ACHN (cell line): ENCODE results near the gene TUBB4B.
"Not testable (repeated sequence)": the region's sequence is repeated elsewhere in the genome, so short reads cannot be mapped to it uniquely, and the experiment has no call there.

Experiments used
- DNase-seq: peaks from one replicate; pipeline ENCODE4 v3.0.0-alpha.2; 2015
- in situ Hi-C: cut with HindIII; loops from 2 replicates; pipeline ENCODE4 v1.10.0; 2017; ENCODE audit warnings: low sequenced_read_pairs, low pct_ligation_motif_present, low pct_unique_long_range_greater_than_20kb

The TUBB4B gene

DNA sequence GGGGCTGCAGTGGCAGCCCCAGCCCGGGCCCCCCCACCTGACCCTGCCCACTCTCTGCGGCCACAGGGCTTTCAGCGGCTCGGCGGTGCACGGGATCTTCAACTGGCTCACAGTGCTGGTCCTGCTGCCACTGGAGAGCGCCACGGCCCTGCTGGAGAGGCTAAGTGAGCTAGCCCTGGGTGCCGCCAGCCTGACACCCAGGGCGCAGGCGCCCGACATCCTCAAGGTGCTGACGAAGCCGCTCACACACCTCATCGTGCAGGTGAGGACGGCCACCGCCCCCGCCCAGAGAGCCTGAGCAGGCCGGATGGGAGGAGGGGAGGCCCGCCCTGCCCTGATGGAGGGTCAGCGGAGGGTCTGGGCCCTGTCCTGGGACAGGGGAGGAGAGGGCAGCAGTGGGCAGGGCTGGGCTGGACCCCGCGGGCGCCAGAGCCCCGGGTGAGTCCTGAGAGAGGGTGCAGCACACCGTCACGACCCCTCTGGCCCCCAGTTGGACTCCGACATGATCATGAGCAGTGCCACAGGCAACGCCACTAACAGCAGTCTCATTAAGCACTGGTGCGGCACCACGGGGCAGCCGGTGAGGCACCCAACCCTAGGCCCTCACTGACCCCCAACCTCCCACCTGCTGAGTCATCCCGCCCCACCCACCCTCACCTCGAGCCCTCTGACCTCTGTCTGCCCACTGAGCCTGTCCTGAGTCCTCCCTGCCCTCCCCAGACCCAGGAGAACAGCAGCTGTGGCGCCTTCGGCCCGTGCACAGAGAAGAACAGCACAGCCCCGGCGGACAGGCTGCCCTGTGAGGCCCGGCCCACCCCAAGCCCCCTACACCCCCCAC is 7.7 kb upstream of the TUBB4B start:
- in situ Hi-C loops: no loop called here
- no peak for DNase-seq

DNA sequence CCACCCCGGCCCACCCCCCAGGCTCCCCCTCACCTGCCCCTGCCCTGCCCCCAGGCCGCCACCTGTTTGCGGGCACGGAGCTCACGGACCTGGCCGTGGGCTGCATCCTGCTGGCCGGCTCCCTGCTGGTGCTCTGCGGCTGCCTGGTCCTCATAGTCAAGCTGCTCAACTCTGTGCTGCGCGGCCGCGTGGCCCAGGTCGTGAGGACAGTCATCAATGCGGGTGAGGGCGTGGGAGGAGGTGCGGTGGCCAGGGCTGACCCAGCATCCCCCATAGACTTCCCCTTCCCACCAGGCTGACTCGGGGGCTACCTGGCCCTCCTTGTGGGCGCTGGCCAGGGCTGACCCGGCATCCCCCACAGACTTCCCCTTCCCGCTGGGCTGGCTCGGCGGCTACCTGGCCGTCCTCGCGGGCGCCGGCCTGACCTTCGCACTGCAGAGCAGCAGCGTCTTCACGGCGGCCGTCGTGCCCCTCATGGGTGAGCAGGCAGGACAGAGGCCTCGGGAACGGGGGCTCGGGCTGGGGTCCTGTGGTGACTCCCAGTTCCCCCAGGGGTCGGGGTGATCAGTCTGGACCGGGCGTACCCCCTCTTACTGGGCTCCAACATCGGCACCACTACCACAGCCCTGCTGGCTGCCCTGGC is 6.9 kb upstream of the TUBB4B start:
- no peak for DNase-seq
- in situ Hi-C loops: no loop called here

DNA sequence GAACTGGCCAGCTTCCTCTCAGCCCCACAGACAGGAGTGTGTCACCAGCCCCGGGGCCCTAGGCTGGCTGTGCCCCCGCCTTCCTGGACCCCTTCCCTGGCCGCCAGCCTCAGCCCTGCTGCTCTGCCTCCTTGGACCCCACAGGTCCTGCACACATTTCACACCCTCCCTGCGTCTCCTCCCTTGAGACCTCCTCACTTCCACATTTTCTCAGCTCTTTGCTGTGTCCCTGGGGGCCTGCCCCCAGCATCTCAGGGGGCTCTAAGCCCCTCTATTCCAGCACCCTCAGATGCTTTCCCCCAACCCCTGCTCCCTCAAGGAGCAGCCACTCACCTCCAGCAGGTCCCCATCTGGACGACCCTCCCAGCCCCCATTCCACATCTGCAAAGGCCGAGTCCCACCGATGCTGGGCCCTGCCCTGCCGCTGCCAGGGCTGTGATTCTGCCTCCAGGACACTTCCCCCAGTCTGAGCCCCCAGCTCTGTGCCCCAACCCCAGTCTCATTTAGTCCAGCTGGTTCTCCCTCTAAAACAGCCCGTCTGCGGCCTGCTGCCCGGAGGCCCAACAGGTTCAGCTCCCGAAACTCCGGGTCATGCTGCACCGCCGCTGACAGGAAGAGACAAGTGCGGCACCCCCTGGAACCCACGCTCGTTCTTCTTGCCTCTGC is 6.2 kb upstream of the TUBB4B start:
- no peak for DNase-seq

DNA sequence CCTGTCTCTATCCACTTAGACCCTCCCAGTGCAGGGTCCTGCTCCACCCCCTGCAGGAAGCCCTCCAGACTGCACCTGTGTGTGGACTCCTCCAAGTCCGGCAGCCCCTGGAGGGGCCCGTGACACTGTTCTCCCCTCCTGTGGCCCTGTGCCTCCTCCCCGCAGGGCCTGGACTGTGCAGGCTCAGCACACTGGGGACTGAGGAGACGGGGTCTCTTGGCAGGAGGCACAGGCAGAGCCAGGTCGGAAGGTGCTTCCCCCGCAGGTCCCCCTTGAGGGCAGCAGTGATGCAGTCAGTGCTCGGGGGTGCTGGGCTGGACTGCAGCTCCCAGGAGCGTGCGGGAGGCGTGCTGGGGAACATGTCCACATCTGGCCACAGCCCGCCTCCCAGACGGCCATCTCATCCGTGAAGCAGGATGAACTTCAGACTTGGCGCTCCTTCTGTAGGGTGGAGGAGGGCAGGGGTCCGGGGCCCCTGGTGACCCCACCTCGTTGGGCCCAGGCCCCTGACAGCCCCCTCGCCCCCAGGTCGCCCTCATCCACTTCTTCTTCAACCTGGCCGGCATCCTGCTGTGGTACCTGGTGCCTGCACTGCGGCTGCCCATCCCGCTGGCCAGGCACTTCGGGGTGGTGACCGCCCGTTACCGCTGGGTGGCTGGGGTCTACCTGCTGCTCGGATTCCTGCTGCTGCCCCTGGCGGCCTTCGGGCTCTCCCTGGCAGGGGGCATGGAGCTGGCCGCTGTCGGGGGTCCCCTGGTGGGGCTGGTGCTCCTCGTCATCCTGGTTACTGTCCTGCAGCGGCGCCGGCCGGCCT is 5.5 kb upstream of the TUBB4B start:
- in situ Hi-C loops: no loop called here
- no peak for DNase-seq

More for the DNA sequence above, 6.2 kb upstream of the TUBB4B start:
- in situ Hi-C loops: no loop called here

DNA sequence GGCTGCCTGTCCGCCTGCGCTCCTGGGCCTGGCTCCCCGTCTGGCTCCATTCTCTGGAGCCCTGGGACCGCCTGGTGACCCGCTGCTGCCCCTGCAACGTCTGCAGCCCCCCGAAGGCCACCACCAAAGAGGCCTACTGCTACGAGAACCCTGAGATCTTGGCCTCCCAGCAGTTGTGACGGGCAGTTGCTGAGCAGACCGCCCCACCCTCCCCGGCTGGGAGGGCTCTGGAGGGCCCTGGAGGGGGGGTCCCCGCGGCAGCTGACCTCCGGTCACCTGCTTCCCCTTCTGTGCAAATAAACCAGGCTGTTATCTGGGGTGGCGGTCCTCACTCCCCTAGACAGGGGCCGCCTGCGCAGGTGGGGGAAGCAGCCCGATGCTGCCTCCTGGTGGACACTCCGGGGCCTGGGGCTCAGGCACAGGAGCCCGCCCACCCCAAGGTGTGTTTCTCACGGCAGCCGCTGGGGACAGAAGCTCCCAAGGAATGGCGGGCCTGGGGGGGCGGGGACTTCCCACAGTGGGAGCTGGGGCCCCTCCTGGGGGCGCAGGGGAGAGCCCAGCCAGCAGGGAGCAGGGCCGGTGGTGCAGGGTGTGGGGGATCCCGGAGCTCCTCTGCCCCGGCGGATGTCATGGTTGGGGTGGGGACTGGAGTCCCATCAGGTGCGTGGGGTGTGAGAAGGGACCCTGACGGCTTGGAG is 4.7 kb upstream of the TUBB4B start:
- DNase-seq: peak; percentile 75
- in situ Hi-C loops: no loop called here

DNA sequence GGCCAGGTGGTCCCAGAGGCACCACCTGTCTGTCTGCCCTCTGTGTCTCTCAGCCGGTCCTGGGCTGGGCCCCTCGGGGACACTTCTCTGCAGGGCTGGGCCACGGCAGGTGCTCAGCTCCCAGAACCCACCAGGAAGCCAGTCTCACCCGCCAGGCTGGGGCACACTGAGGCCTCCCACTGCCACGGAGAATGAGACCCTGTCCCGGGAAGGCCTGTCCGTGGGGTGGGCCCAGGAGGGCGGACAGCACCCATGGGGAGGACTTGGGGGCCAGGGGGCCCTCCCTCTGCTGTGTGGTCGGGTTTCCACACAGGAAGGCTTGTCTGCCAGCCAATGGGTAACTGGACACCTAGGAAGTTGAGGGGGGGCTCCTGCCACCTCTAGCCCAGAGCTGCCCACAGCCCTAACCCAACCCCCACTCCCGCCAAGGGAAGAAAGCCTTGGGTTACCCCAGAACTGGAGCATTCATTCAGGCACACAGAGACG is 4.1 kb upstream of the TUBB4B start:
- in situ Hi-C loops: no loop called here
- no peak for DNase-seq

DNA sequence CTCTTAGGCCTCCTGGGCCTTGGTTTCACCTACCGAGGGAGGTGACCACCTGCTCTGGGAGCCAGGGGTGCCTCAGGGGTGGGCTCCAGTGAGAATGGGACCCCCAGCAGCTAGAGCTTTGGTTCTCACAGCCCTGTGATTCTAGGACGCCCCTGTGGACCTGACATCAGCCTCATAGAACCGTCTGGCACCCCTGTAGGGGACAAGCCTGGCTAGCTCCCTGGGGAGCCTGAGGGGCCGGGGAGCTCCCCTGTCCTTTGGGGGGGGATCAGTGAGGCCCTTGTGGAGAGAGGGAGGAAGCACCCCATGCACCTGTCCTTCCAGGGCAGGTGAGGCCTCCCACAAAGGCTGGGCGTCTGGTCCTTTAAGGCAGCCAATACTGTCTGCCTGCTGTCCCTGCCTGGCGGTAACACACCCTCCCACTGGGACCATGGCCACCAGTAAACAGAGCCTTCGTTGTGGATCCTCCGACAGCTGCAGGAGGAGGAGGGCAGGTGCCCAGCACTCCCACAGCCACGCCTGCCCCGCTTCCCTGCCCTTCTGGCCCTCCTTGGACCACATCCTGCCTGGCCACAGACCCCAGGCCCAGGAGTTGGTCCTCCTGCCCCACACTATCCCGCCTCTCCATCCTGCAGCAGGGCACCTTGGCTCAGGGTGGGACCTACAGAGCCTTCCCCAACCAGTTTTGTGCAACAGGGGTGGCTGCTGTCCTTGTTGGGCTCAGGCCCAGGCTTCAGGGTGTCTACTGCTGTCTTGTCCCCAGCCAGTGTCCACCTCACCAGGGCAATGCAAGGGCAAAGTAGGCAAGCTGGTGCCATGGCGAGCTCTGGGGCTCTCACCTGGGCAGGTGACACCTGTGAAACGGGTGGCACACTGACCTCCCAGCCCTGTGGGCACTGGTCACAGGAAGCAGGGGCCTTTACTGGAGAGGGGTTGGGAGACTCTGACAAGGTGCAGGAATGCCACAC is 3.0 kb upstream of the TUBB4B start:
- in situ Hi-C loops: no loop called here
- no peak for DNase-seq

DNA sequence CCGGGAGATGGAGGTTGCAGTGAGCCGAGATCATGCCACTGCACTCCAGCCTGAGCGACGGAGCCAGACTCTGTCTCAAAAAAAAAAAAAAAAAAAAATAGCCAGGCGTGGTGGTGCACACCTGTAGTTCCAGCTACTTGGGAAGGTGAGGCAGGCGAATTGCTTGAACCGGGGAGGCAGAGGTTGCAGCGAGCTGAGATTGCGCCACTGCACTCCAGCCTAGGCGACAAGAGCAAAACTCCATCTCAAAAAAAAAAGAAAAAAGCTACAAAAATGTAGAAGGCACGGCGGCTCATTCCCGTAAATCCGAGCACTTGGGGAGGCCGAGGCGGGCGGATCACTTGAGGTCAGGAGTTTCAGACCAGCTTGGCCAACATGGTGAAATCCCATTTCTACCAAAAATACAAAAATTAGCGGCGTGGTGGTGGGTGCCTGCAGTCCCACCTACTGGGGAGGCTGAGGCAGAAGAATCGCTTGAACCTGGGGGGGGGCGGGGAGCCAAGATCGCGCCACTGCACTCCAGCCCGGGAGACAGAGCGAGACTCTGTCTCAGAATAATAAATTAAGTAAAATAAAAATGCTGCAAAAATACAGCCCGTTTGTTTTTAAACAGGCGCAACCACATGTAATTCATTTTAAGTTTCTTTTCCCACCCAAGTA is 1.4 kb upstream of the TUBB4B start:
- DNase-seq, in situ Hi-C loops: not testable (repeated sequence)

DNA sequence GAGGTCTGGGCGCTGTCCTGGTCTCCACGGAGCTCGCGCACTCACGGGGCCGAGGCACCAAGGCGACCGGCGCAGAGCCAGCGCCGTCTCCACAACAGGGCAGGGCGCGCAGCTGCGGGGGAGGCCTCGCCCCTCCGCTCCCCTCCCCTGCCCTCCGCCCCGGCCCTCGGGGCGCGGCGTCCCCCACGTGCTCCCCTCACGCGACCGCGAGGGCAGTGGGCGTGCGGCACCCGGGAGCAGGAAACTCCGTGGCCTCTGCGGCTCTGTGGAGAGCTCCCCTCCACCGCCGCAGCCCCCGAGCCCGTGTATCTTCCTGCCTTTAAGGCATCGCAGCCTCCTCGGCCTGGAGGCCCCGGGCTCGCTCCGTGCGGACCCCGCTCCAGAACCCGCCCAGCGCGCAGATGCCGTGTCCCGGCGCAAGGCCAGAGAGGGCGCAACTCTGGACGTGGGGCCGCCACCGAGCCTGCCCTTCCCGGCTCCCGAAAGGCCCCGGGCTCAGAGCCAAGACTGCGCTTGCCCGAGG is 708 bp upstream of the TUBB4B start:
- peak; percentile 64 for DNase-seq
- in situ Hi-C loops: no loop called here

DNA sequence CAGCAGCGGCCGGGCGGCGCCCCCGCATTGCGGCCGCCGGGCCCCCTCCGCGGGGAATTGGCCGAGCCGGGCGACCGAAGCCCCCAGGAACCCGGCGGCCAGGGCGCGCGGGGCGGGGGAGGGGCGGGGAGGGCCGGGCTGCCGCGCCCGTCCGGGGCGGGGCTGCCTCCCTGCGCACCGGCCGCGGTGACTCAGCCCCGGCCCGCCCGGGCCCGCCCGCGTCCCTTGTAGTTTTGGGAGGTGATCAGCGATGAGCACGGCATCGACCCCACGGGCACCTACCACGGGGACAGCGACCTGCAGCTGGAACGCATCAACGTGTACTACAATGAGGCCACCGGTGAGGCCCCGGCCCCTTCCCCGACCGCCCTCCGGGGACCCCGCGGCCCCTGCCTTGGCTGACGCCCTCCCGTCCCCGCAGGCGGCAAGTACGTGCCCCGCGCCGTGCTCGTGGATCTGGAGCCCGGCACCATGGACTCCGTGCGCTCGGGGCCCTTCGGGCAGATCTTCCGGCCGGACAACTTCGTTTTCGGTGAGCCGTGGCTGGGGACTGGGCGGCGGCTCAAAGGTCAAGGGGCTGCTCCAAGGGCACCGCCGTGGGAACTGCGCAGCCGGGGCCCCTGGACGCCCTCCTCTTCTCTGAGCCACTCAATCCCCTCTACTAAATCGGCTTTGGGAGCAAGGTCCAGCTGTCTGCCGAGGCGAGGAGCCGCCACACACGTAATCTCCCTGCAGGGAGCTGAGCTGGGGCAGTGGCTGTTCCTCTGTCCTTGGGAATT is 592 bp downstream of the TUBB4B start:
- peak; percentile 50 for DNase-seq
- in situ Hi-C loops: no loop called here

DNA sequence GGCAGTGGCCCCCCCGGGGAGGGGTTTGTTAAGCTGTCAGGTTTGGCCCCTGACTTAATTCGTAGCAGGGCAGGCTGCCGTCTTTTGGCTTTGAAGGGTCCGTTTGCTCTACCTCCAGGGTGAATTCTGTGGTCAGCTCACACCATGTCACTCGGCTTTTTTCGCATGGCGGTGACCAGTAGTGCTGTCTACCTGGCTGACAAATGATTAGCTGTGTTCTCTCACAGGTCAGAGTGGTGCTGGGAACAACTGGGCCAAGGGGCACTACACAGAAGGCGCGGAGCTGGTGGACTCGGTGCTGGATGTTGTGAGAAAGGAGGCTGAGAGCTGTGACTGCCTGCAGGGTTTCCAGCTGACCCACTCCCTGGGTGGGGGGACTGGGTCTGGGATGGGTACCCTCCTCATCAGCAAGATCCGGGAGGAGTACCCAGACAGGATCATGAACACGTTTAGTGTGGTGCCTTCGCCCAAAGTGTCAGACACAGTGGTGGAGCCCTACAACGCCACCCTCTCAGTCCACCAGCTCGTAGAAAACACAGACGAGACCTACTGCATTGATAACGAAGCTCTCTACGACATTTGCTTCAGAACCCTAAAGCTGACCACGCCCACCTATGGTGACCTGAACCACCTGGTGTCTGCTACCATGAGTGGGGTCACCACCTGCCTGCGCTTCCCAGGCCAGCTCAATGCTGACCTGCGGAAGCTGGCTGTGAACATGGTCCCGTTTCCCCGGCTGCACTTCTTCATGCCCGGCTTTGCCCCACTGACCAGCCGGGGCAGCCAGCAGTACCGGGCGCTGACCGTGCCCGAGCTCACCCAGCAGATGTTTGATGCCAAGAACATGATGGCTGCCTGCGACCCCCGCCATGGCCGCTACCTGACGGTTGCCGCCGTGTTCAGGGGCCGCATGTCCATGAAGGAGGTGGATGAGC is 1.4 kb downstream of the TUBB4B start:
- DNase-seq: no peak
- in situ Hi-C loops: no loop called here

DNA sequence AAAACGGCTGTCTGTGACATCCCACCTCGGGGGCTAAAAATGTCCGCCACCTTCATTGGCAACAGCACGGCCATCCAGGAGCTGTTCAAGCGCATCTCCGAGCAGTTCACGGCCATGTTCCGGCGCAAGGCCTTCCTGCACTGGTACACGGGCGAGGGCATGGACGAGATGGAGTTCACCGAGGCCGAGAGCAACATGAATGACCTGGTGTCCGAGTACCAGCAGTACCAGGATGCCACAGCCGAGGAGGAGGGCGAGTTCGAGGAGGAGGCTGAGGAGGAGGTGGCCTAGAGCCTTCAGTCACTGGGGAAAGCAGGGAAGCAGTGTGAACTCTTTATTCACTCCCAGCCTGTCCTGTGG is 2.2 kb downstream of the TUBB4B start:
- in situ Hi-C loops, DNase-seq: not testable (repeated sequence)

DNA sequence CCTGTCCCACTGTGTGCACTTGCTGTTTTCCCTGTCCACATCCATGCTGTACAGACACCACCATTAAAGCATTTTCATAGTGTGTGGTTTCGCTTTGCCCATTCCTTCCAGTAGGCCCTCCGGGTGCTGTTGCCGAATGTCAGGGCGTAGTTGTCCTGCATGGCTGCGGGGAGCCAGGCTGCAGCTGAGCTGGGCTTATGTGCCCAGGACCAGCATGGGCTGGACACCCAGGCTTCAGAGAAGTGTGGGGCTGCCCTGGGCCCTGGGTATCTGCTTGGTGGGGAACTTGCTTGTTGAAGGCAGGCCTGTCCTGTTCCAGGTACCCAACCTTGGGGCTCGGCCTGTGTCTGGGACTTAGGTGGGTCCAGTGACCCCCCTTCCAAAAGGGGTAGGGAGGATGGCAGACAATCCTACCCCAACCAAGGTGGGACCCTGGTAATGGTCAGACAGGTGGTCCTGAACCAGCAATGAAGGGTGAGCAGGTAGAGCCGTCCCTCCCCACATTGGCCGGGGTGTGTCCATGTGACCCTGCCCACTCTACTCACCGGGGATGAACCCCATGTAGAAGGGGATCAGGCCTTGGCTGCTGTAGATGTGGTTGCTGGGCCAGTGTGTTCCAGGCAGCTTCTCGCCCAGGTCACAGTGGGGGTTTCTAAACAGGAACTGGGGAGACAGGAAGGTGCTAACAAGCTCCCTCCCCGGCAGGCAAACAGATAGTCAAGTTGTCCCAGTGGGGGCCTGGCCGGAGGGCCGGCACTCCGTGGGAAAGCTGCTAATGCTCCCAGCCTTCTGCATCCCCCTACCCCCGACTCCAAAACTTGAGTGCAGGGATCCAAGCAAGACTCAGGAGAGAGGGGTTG is 2.8 kb downstream of the TUBB4B start:
- DNase-seq: no peak
- in situ Hi-C loops: no loop called here
